PFSK-1 (cell line): ENCODE measurements around the gene AP2B1.
A peak's percentile ranks its signal among the peaks of the same experiment; 100 is the strongest.

ENCODE experiments used
- FOXP2 ChIP-seq: optimal IDR thresholded peaks from 2 replicates; pipeline ENCODE3; 2011; ENCODE audit warnings: borderline replicate concordance, control low read depth, inconsistent platforms; ENCODE audit not compliant: insufficient read depth; ENCODE audit errors: extremely low read length, extremely low read depth
- POLR2AphosphoS5 ChIP-seq: IDR thresholded peaks from 2 replicates; pipeline ENCODE4 v1.6.1; 2012; ENCODE audit warnings: low read depth, mild to moderate bottlenecking, control low read depth, low read length, moderate library complexity
- SIN3A ChIP-seq: IDR thresholded peaks from 2 replicates; pipeline ENCODE4 v1.6.1; 2012; ENCODE audit warnings: mild to moderate bottlenecking, low read length, moderate library complexity, borderline replicate concordance; ENCODE audit not compliant: insufficient read depth
- TAF1 ChIP-seq: IDR thresholded peaks from 2 replicates; pipeline ENCODE4 v1.6.1; 2012; ENCODE audit warnings: low read length, control low read depth, borderline replicate concordance; ENCODE audit not compliant: insufficient read depth
- TF ChIP-seq, protein P1 (sequence below), 2 experiments: IDR thresholded peaks; 2 replicates each; pipeline versions ENCODE4 v1.6.1 to v1.8.0; 2011 to 2012; ENCODE audit warnings: low read depth in 2 of 2, low read length in 2 of 2, control low read depth in 1 of 2, inconsistent platforms in 1 of 2, mild to moderate bottlenecking in 1 of 2, moderate library complexity in 1 of 2; ENCODE audit not compliant: insufficient read depth in 1 of 2

The AP2B1 gene

DNA sequence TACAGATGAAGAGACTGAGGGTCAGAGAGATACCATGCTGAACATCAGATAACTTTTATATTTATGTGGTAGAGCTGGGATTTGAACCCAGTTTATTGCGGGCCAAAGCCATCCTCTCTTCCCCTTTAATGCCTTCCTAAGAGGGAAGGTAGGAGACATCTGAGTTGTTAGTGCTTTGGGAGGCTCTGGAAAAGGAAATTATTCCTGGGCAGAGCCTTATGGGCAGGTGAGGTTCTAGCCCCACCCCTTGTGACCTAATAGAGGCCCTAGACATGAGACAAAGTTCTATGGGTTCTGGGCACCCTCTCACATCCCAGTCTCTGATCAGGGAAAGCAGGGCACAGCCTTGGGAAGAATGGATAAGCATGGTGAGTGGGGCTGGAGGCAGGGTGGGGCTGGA, 173.5 kb downstream of the AP2B1 start, which contains the start of gene C17orf50:
Gene C17orf50 (plus strand): TSS at position 301 of the 400 bp plus-strand sequence. CDS start 55 bp downstream, at position 356.
- TF ChIP-seq TAF1, result no peak
- TF ChIP-seq FOXP2, result no peak
- TF ChIP-seq SIN3A, result no peak
- TF ChIP-seq, protein P1, sequence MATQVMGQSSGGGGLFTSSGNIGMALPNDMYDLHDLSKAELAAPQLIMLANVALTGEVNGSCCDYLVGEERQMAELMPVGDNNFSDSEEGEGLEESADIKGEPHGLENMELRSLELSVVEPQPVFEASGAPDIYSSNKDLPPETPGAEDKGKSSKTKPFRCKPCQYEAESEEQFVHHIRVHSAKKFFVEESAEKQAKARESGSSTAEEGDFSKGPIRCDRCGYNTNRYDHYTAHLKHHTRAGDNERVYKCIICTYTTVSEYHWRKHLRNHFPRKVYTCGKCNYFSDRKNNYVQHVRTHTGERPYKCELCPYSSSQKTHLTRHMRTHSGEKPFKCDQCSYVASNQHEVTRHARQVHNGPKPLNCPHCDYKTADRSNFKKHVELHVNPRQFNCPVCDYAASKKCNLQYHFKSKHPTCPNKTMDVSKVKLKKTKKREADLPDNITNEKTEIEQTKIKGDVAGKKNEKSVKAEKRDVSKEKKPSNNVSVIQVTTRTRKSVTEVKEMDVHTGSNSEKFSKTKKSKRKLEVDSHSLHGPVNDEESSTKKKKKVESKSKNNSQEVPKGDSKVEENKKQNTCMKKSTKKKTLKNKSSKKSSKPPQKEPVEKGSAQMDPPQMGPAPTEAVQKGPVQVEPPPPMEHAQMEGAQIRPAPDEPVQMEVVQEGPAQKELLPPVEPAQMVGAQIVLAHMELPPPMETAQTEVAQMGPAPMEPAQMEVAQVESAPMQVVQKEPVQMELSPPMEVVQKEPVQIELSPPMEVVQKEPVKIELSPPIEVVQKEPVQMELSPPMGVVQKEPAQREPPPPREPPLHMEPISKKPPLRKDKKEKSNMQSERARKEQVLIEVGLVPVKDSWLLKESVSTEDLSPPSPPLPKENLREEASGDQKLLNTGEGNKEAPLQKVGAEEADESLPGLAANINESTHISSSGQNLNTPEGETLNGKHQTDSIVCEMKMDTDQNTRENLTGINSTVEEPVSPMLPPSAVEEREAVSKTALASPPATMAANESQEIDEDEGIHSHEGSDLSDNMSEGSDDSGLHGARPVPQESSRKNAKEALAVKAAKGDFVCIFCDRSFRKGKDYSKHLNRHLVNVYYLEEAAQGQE (IDR thresholded peaks at IDR 0.05; ENCODE audit: insufficient read depth in 1 of 2, low read depth in 2 of 2, low read length in 2 of 2), result no peak
- TF ChIP-seq POLR2AphosphoS5, result no peak

GRCh38 chr17:35761601-35762000, 174.5 kb downstream of the AP2B1 start:
- TF ChIP-seq, protein P1 (IDR thresholded peaks at IDR 0.05; ENCODE audit: insufficient read depth in 1 of 2, low read depth in 2 of 2, low read length in 2 of 2), result no peak
- no peak for TF ChIP-seq SIN3A
- no peak for TF ChIP-seq TAF1
- TF ChIP-seq POLR2AphosphoS5, result no peak
- TF ChIP-seq FOXP2, result no peak

DNA sequence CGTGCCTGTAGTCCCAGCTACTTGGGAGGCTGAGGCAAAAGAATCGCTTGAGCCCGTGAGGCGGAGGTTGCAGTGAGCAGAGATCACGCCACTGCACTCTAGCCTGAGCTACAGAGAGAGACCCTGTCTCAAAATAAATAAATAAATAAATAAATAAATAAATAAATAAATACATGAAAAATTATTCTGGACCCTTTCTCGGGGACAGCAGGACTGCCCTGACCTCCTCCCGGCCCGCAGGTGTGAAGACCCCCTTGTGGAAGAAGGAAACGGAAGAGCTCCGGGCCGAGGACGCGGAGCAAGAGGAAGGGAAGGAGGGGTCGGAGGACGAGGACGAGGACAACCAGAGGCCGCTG, 176.6 kb downstream of the AP2B1 start:
- TF ChIP-seq FOXP2, result no peak
- TF ChIP-seq SIN3A, result 0 out of 2 replicates have a peak, but pooled peaks have one; percentile 6
- TF ChIP-seq, protein P1 (IDR thresholded peaks at IDR 0.05; ENCODE audit: insufficient read depth in 1 of 2, low read depth in 2 of 2, low read length in 2 of 2), result no peak

- TF ChIP-seq POLR2AphosphoS5, result peak; percentile 39; the same call in 1 of the 2 replicates
- TF ChIP-seq SIN3A, result 0 out of 2 replicates have a peak, but pooled peaks have one; percentile 5
- TF ChIP-seq FOXP2, result peak; percentile 77
- no peak for TF ChIP-seq TAF1
- TF ChIP-seq, protein P1 (IDR thresholded peaks at IDR 0.05; ENCODE audit: insufficient read depth in 1 of 2, low read depth in 2 of 2, low read length in 2 of 2), result peak; percentile 21 to 49; a peak in 1 of 4 replicates
Observed at GRCh38 chr17:35764123-35764991, 177.2 kb downstream of the AP2B1 start.

DNA sequence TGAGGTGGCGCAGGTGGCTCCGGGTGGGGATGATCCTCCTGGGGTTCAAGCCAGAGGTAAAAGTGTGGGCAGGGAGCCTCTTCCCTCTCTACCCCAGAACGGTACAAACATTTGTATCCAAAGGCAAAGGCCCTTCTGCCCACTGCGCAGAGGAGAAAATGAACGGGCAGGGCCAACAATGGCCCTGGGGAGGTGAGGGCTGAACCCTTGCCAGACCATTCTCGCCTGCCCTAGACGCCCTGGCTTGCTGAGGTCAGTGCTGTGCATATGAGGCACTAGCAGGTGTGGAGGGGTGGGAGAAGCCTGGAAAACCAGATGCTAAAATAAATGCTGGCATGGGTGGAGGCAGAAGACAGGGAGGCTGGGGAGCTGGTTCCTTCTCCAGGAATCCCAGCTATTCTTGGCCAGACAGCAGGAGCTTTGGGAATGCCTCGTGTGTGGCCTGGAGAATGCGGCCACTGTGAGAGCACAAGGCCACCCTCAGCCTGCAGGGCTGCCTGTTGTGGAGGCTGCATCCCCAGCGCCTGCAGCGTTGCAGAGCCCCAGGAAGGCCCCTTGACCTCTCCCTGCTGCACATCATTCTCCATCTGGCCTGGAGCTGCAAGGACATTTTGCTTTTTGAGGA, 178.1 kb downstream of the AP2B1 start:
- TF ChIP-seq TAF1, result no peak
- no peak for TF ChIP-seq POLR2AphosphoS5
- TF ChIP-seq, protein P1 (IDR thresholded peaks at IDR 0.05; ENCODE audit: insufficient read depth in 1 of 2, low read depth in 2 of 2, low read length in 2 of 2), result no peak
- TF ChIP-seq SIN3A, result no peak
- TF ChIP-seq FOXP2, result no peak
